H1 (cell line): ENCODE measurements around the gene PTPRD.

Source experiments
- CTCF ChIP-seq, 3 experiments: IDR thresholded peaks; 1 replicate in 2 of 3; 2 replicates in 1 of 3; pipeline versions ENCODE4 v1.5.1 to v1.6.1; 2011; ENCODE audit warnings: low read length in 3 of 3, mild to moderate bottlenecking in 3 of 3, inconsistent platforms in 2 of 3, low read depth in 1 of 3, moderate library complexity in 1 of 3; ENCODE audit not compliant: insufficient read depth in 1 of 3; ENCODE audit errors: control extremely low read depth in 1 of 3
- GABPA ChIP-seq: IDR thresholded peaks from 2 replicates; pipeline ENCODE4 v1.6.1; 2011; ENCODE audit warnings: mild to moderate bottlenecking, low read length, moderate library complexity, borderline replicate concordance; ENCODE audit not compliant: insufficient read depth

GRCh38 chr9:8924562-8924961, 1688.2 kb downstream of the PTPRD start:
- TF ChIP-seq CTCF (IDR thresholded peaks at IDR 0.05; ENCODE audit: control extremely low read depth in 1 of 3, insufficient read depth in 1 of 3, low read depth in 1 of 3, low read length in 3 of 3) (no peak), GABPA (no peak)
